Glomerular endothelial cell (primary cell): ENCODE measurements around the gene MAPRE2. TPM values are rescaled to one million over a fixed set of nuclear protein-coding genes. Genes with fewer than 3 reads are reported as not detected.
"Not testable (repeated sequence)": the region's sequence is repeated elsewhere in the genome, so short reads cannot be mapped to it uniquely, and the experiment has no call there.

ENCODE experiments used
- DNase-seq: peaks from one replicate; pipeline ENCODE4 v3.0.0-alpha.2; 2011; ENCODE audit warnings: low read depth, low spot score; ENCODE audit errors: extremely low read depth
- total RNA-seq: library from RNA; depleted of rRNA; stranded (reverse); fragments of >200 nt; gene quantifications from 2 replicates; pipeline ENCODE4 v1.2.3, GENCODE V29; 2015

Gene MAPRE2
- total RNA-seq, 1 donor from 2014 or later = 60.0 TPM

- DNase-seq = no peak
Observed at GRCh38 chr18:35141567-35142274, 100.5 kb downstream of the MAPRE2 start.

- no peak for DNase-seq
Observed at GRCh38 chr18:35142275-35142615, 101.0 kb downstream of the MAPRE2 start.

GRCh38 chr18:35143622-35144596 is 102.7 kb downstream of the MAPRE2 start:
- DNase-seq = no peak

GRCh38 chr18:35144698-35145097 is 103.5 kb downstream of the MAPRE2 start:
- DNase-seq = no peak

GRCh38 chr18:35150195-35150594 is 109.0 kb downstream of the MAPRE2 start:
- not testable (repeated sequence) for DNase-seq

- no peak for DNase-seq
Observed at GRCh38 chr18:35153609-35154272, 112.5 kb downstream of the MAPRE2 start.

GRCh38 chr18:35155398-35156117 is 114.3 kb downstream of the MAPRE2 start:
- no peak for DNase-seq

- DNase-seq = no peak
Observed at GRCh38 chr18:35157181-35157580, 116.0 kb downstream of the MAPRE2 start.

GRCh38 chr18:35158728-35159450 is 117.7 kb downstream of the MAPRE2 start:
- DNase-seq = no peak

- no peak for DNase-seq
Observed at GRCh38 chr18:35159782-35160181, 118.6 kb downstream of the MAPRE2 start.

GRCh38 chr18:35161485-35161884 is 120.3 kb downstream of the MAPRE2 start:
- DNase-seq = no peak

- no peak for DNase-seq
Observed at GRCh38 chr18:35161934-35162333, 120.7 kb downstream of the MAPRE2 start.

- no peak for DNase-seq
Observed at GRCh38 chr18:35163014-35163539, 121.9 kb downstream of the MAPRE2 start.

GRCh38 chr18:35163721-35164120 is 122.5 kb downstream of the MAPRE2 start:
- DNase-seq = no peak

GRCh38 chr18:35164133-35164532 is 122.9 kb downstream of the MAPRE2 start:
- DNase-seq = no peak

- DNase-seq = no peak
Observed at GRCh38 chr18:35167332-35167731, 126.1 kb downstream of the MAPRE2 start.

GRCh38 chr18:35167857-35168256 is 126.6 kb downstream of the MAPRE2 start:
- DNase-seq = no peak

- DNase-seq = not testable (repeated sequence)
Observed at GRCh38 chr18:35170323-35170722, 129.1 kb downstream of the MAPRE2 start.

GRCh38 chr18:35171315-35171987 is 130.2 kb downstream of the MAPRE2 start:
- DNase-seq = no peak
